ENCODE measurements around the gene ADM.

ADM gene

GRCh38 chr11:10291801-10292638 is 12.9 kb upstream of the ADM start:
- no peak for TF ChIP-seq ZFX (IDR thresholded peaks at IDR 0.05; ENCODE audit: borderline replicate concordance)
- no peak for TF ChIP-seq CTCF (IDR thresholded peaks at IDR 0.05)
- H3K27ac ChIP-seq: peak overlapping the region; percentile 33

- TF ChIP-seq ZFX (IDR thresholded peaks at IDR 0.05; ENCODE audit: borderline replicate concordance) (no peak), CTCF (IDR thresholded peaks at IDR 0.05) (no peak)
- H3K27ac ChIP-seq: peak within 1 kb of the TSS; percentile 72
Measured at GRCh38 chr11:10293423-10294289, 11.2 kb upstream of the ADM start, which contains the start of gene SBF2. Gene SBF2 (minus strand): TSS chr11:10294219. CDS start chr11:10294069, 150 bp downstream.

- H3K27ac ChIP-seq: peak overlapping the region; percentile 72
- no peak for TF ChIP-seq ZFX (IDR thresholded peaks at IDR 0.05; ENCODE audit: borderline replicate concordance)
Measured at GRCh38 chr11:10294290-10294953, 10.5 kb upstream of the ADM start.

- no peak for TF ChIP-seq ZFX (IDR thresholded peaks at IDR 0.05; ENCODE audit: borderline replicate concordance)
- no peak overlapping the region for H3K27ac ChIP-seq
Measured at GRCh38 chr11:10295064-10295901, 9.6 kb upstream of the ADM start.

GRCh38 chr11:10298342-10298741 is 6.5 kb upstream of the ADM start:
- no peak overlapping the region for H3K27ac ChIP-seq
- TF ChIP-seq ZFX (IDR thresholded peaks at IDR 0.05; ENCODE audit: borderline replicate concordance) (no peak), CTCF (IDR thresholded peaks at IDR 0.05) (no peak)

GRCh38 chr11:10301656-10302358 is 3.1 kb upstream of the ADM start:
- TF ChIP-seq ZFX (IDR thresholded peaks at IDR 0.05; ENCODE audit: borderline replicate concordance) (no peak), CTCF (IDR thresholded peaks at IDR 0.05) (no peak)
- H3K27ac ChIP-seq: peak overlapping the region; percentile 86

- peak overlapping the region; percentile 86 for H3K27ac ChIP-seq
Measured at GRCh38 chr11:10302359-10302743, 2.5 kb upstream of the ADM start.

More at GRCh38 chr11:10302359-10302743, 2.5 kb upstream of the ADM start:
- TF ChIP-seq CTCF (IDR thresholded peaks at IDR 0.05): no peak
- no peak for TF ChIP-seq ZFX (IDR thresholded peaks at IDR 0.05; ENCODE audit: borderline replicate concordance)
